ENCODE results near the gene LETM1.

DNA sequence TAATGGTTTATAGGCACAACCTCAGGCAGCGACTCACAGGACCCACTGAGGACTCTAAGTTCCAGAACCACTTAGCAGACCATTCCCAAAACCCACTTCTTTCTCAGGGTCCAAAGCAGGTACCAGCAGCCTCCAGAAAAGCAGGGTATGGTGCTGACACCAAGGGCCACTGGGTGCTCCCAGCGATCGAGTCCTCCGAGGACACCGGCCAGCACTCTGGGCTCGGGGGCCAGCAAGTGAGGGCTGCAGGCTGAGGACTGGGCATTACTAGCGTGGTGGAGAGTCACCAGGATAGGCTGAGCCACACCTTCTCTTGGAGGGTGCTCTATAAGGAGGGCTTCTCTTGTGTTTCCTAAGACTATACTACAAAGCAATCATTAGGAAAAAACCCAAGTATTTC, 19.3 kb downstream of the LETM1 start:
- no peak for TF ChIP-seq POLR2A (IDR thresholded peaks at IDR 0.05)
- TF ChIP-seq, protein P1, sequence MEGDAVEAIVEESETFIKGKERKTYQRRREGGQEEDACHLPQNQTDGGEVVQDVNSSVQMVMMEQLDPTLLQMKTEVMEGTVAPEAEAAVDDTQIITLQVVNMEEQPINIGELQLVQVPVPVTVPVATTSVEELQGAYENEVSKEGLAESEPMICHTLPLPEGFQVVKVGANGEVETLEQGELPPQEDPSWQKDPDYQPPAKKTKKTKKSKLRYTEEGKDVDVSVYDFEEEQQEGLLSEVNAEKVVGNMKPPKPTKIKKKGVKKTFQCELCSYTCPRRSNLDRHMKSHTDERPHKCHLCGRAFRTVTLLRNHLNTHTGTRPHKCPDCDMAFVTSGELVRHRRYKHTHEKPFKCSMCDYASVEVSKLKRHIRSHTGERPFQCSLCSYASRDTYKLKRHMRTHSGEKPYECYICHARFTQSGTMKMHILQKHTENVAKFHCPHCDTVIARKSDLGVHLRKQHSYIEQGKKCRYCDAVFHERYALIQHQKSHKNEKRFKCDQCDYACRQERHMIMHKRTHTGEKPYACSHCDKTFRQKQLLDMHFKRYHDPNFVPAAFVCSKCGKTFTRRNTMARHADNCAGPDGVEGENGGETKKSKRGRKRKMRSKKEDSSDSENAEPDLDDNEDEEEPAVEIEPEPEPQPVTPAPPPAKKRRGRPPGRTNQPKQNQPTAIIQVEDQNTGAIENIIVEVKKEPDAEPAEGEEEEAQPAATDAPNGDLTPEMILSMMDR (IDR thresholded peaks at IDR 0.05): no peak

All from adrenal gland (tissue), 5 donors.